HFFc6 (cell line): ENCODE results near the gene WDR35. TPM values are rescaled to one million over a fixed set of nuclear protein-coding genes. Genes with fewer than 3 reads are reported as not detected.
A peak's percentile ranks its signal among the peaks of the same experiment; 100 is the strongest.
"Not testable (repeated sequence)": the region's sequence is repeated elsewhere in the genome, so short reads cannot be mapped to it uniquely, and the experiment has no call there.

Source experiments
- DNase-seq: peaks from one replicate; pipeline ENCODE4 v3.0.0-alpha.2; 2018
- H3K27ac Mint-ChIP-seq: 2 replicates; pipeline ENCODE4 v1.8.0; 2020; ENCODE audit warnings: mild to moderate bottlenecking, mixed read lengths
- H3K27me3 Mint-ChIP-seq: 2 replicates; pipeline ENCODE4 v1.8.0; 2021; ENCODE audit warnings: mild to moderate bottlenecking, moderate library complexity, mixed read lengths; ENCODE audit not compliant: insufficient read depth
- H3K36me3 Mint-ChIP-seq: 2 replicates; pipeline ENCODE4 v1.8.0; 2021; ENCODE audit warnings: low read depth, mixed read lengths
- H3K4me1 Mint-ChIP-seq: 2 replicates; pipeline ENCODE4 v1.8.0; 2020; ENCODE audit warnings: low read depth, mixed read lengths
- H3K4me3 Mint-ChIP-seq: 2 replicates; pipeline ENCODE4 v1.8.0; 2020; ENCODE audit warnings: mild to moderate bottlenecking, moderate library complexity, mixed read lengths
- H3K9me3 Mint-ChIP-seq: 2 replicates; pipeline ENCODE4 v1.8.0; 2020; ENCODE audit warnings: mild to moderate bottlenecking, mixed read lengths
- CTCF ChIP-seq: fragments of 200-600 bp; sonication (generic); IDR thresholded peaks from 2 replicates; pipeline ENCODE4 v1.5.0; 2021; ENCODE audit warnings: antibody characterized with exemption, mild to moderate bottlenecking
- total RNA-seq, 6 experiments: library from RNA; stranded (reverse); fragmentation: NEBNext Ultra II Directional; extraction: Animal tissue kit (Norgen Biotek cat#: 25700); gene quantifications; 2 replicates in 1 of 6; 3 replicates in 5 of 6; pipeline ENCODE4 v1.2.3, GENCODE V29; 2021

The WDR35 gene
- total RNA-seq, 6 experiments from 2014 or later: 4.5 to 5.4 (median 5.2) TPM

GRCh38 chr2:19894134-19894792 lies 95.6 kb downstream of the WDR35 start:
- TF ChIP-seq CTCF: no peak
- Mint-ChIP-seq H3K27me3 (no peaks in the 10 kb centered on the region), H3K27ac (no peak overlapping the region), H3K9me3 (no peaks in the 10 kb centered on the region), H3K4me3 (no peak overlapping the region), H3K36me3 (peaks cover 8% of the 10 kb centered on the region), H3K4me1 (peaks cover 44% of the 10 kb centered on the region)
- no peak for DNase-seq

- H3K27me3 Mint-ChIP-seq: no peaks in the 10 kb centered on the region
- H3K4me1 Mint-ChIP-seq: peaks cover 38% of the 10 kb centered on the region
- no peak overlapping the region for H3K4me3 Mint-ChIP-seq
- peaks cover 9% of the 10 kb centered on the region for H3K36me3 Mint-ChIP-seq
- no peaks in the 10 kb centered on the region for H3K9me3 Mint-ChIP-seq
- TF ChIP-seq CTCF: no peak
- DNase-seq: peak; percentile 32
- no peak overlapping the region for H3K27ac Mint-ChIP-seq
Observed at GRCh38 chr2:19893520-19894133, 96.3 kb downstream of the WDR35 start.

GRCh38 chr2:19891971-19892370 lies 97.9 kb downstream of the WDR35 start:
- not testable (repeated sequence) for H3K36me3 Mint-ChIP-seq, H3K9me3 Mint-ChIP-seq, H3K27me3 Mint-ChIP-seq, DNase-seq, H3K4me3 Mint-ChIP-seq, H3K27ac Mint-ChIP-seq
- H3K4me1 Mint-ChIP-seq: peaks cover 25% of the 10 kb centered on the region

- Mint-ChIP-seq H3K4me1 (peaks cover 14% of the 10 kb centered on the region), H3K27me3 (peaks cover 4% of the 10 kb centered on the region; the same call in 1 of the 2 replicates), H3K4me3 (no peak overlapping the region), H3K27ac (no peak overlapping the region), H3K36me3 (peaks cover 9% of the 10 kb centered on the region), H3K9me3 (no peaks in the 10 kb centered on the region)
- DNase-seq: no peak
- TF ChIP-seq CTCF: no peak
Observed at GRCh38 chr2:19890104-19890503, 99.8 kb downstream of the WDR35 start.

GRCh38 chr2:19888831-19889230 lies 101.1 kb downstream of the WDR35 start:
- no peak for TF ChIP-seq CTCF
- Mint-ChIP-seq H3K36me3 (peaks cover 9% of the 10 kb centered on the region; the same call in 1 of the 2 replicates), H3K9me3 (no peaks in the 10 kb centered on the region), H3K4me3 (no peak overlapping the region), H3K27ac (no peak overlapping the region), H3K4me1 (peaks cover 6% of the 10 kb centered on the region), H3K27me3 (peaks cover 13% of the 10 kb centered on the region)
- no peak for DNase-seq

GRCh38 chr2:19887510-19887909 lies 102.4 kb downstream of the WDR35 start:
- no peaks in the 10 kb centered on the region for H3K4me1 Mint-ChIP-seq
- H3K36me3 Mint-ChIP-seq: peaks cover 9% of the 10 kb centered on the region; the same call in 1 of the 2 replicates
- TF ChIP-seq CTCF: no peak
- no peak overlapping the region for H3K27ac Mint-ChIP-seq
- no peaks in the 10 kb centered on the region for H3K9me3 Mint-ChIP-seq
- no peak overlapping the region for H3K4me3 Mint-ChIP-seq
- H3K27me3 Mint-ChIP-seq: peaks cover 20% of the 10 kb centered on the region
- DNase-seq: no peak
